CD14-positive monocyte (primary cell): ENCODE results near the gene CUBN. TPM values are rescaled to one million over a fixed set of nuclear protein-coding genes. Genes with fewer than 3 reads are reported as not detected.

Source experiments
- DNase-seq, 3 donors: peaks; one replicate each; pipeline ENCODE4 v3.0.0-alpha.2; 2011 to 2022
- H2AFZ ChIP-seq: 2 replicates; pipeline ENCODE4 v1.6.0; 2012; ENCODE audit warnings: mild to moderate bottlenecking, low read depth, low read length, inconsistent platforms; ENCODE audit not compliant: insufficient read depth, poor library complexity, severe bottlenecking
- H3K27ac ChIP-seq, 2 donors: 1 replicate in 1 of 2; 2 replicates in 1 of 2; pipeline ENCODE4 v1.5.1; 2012 to 2013; ENCODE audit warnings: low read length in 2 of 2, control low read depth in 1 of 2, inconsistent platforms in 1 of 2, low read depth in 1 of 2, mild to moderate bottlenecking in 1 of 2
- H3K27me3 ChIP-seq, 2 donors: one replicate each; pipeline versions ENCODE4 v1.6.0 to v1.6.1; 2011 to 2013; ENCODE audit warnings: low read length in 2 of 2; ENCODE audit not compliant: control insufficient read depth in 2 of 2, insufficient read depth in 2 of 2
- H3K36me3 ChIP-seq, 2 donors: replicated peaks in 1 of 2; 1 replicate in 1 of 2; 2 replicates in 1 of 2; pipeline versions ENCODE4 v1.5.1 to v1.6.1; 2012 to 2013; ENCODE audit warnings: low read length in 2 of 2, control low read depth in 1 of 2, inconsistent platforms in 1 of 2, mild to moderate bottlenecking in 1 of 2; ENCODE audit not compliant: insufficient read depth in 2 of 2, control insufficient read depth in 1 of 2
- H3K4me1 ChIP-seq, 2 donors: 1 replicate in 1 of 2; 2 replicates in 1 of 2; pipeline versions ENCODE4 v1.5.1 to v1.6.1; 2012 to 2013; ENCODE audit warnings: low read length in 2 of 2, control low read depth in 1 of 2, inconsistent platforms in 1 of 2, mild to moderate bottlenecking in 1 of 2, moderate library complexity in 1 of 2; ENCODE audit not compliant: insufficient read depth in 2 of 2, control insufficient read depth in 1 of 2
- H3K4me2 ChIP-seq: replicated peaks from 2 replicates; pipeline ENCODE3; 2012; ENCODE audit warnings: low read length, moderate library complexity, mild to moderate bottlenecking; ENCODE audit not compliant: poor library complexity, severe bottlenecking; ENCODE audit errors: extremely low read depth
- H3K4me3 ChIP-seq, 3 experiments: fragments of 200-600 bp in 1 of 3; sonication (generic) in 1 of 3; replicated peaks in 1 of 3; 1 replicate in 2 of 3; 2 replicates in 1 of 3; pipeline ENCODE4 v1.5.1; 2011 to 2013; ENCODE audit warnings: low read length in 3 of 3, mild to moderate bottlenecking in 3 of 3, control low read depth in 2 of 3, low read depth in 2 of 3, inconsistent platforms in 1 of 3, moderate library complexity in 1 of 3
- H3K79me2 ChIP-seq: 2 replicates; pipeline ENCODE4 v1.6.0; 2012; ENCODE audit warnings: mild to moderate bottlenecking, control low read depth, inconsistent platforms, low read length, moderate library complexity; ENCODE audit not compliant: insufficient read depth
- H3K9ac ChIP-seq: 2 replicates; pipeline ENCODE4 v1.6.0; 2017; ENCODE audit warnings: low read length, mild to moderate bottlenecking; ENCODE audit not compliant: insufficient read depth, poor library complexity, severe bottlenecking
- H3K9me3 ChIP-seq, 2 donors: replicated peaks in 1 of 2; 1 replicate in 1 of 2; 2 replicates in 1 of 2; pipeline versions ENCODE4 v1.5.1 to v1.6.1; 2012 to 2013; ENCODE audit warnings: low read length in 2 of 2, control low read depth in 1 of 2; ENCODE audit not compliant: control insufficient read depth in 1 of 2, insufficient read depth in 1 of 2
- H4K20me1 ChIP-seq: 2 replicates; pipeline ENCODE4 v1.6.0; 2012; ENCODE audit warnings: mild to moderate bottlenecking, low read length, control low read depth, moderate library complexity; ENCODE audit not compliant: insufficient read depth
- H3K27ac Mint-ChIP-seq, 7 donors: one replicate each; pipeline ENCODE4 v1.8.0; 2020; ENCODE audit warnings: mild to moderate bottlenecking in 7 of 7, mixed read lengths in 7 of 7, moderate library complexity in 6 of 7, inconsistent platforms in 2 of 7
- H3K27me3 Mint-ChIP-seq, 3 donors: one replicate each; pipeline ENCODE4 v1.8.0; 2021 to 2022; ENCODE audit warnings: low read depth in 3 of 3, mild to moderate bottlenecking in 3 of 3, mixed read lengths in 3 of 3, moderate library complexity in 3 of 3, inconsistent platforms in 1 of 3
- H3K36me3 Mint-ChIP-seq, 2 donors: one replicate each; pipeline ENCODE4 v1.8.0; 2020; ENCODE audit warnings: mixed read lengths in 2 of 2, inconsistent platforms in 1 of 2, mild to moderate bottlenecking in 1 of 2
- H3K4me1 Mint-ChIP-seq: one replicate; pipeline ENCODE4 v1.8.0; 2020; ENCODE audit warnings: mild to moderate bottlenecking, mixed read lengths
- H3K4me3 Mint-ChIP-seq, 2 donors: one replicate each; pipeline ENCODE4 v1.8.0; 2020; ENCODE audit warnings: mild to moderate bottlenecking in 2 of 2, mixed read lengths in 2 of 2, moderate library complexity in 1 of 2
- H3K9me3 Mint-ChIP-seq, 7 donors: one replicate each; pipeline ENCODE4 v1.8.0; 2020 to 2022; ENCODE audit warnings: mixed read lengths in 7 of 7, mild to moderate bottlenecking in 6 of 7, moderate library complexity in 6 of 7, inconsistent platforms in 2 of 7
- WGBS: methylation state at CpG from one replicate; pipeline ENCODE4 v1.1.5; 2013; ENCODE audit warnings: missing lambda C conversion rate; ENCODE audit not compliant: insufficient coverage; 5-methylcytosine and 5-hydroxymethylcytosine counted together
- intact Hi-C, 2 donors: fragments of 100-400 bp; cut with micrococcal nuclease; formaldehyde crosslinking; loops; one replicate each; pipeline versions ENCODE4 v1.15.0 to v1.15.1; 2023
- polyA plus RNA-seq, 3 donors: library from polyadenylated mRNA; depleted of rRNA in 1 of 3; unstranded in 2 of 3; stranded (reverse) in 1 of 3; fragments of 300-500 nt in 2 of 3; fragments of >200 nt in 1 of 3; fragmentation: Illumina TruSeq in 2 of 3; gene quantifications; 1 replicate in 2 of 3; 2 replicates in 1 of 3; pipeline ENCODE4 v1.2.3, GENCODE V29; 2012 to 2021
- TF ChIP-seq, protein P1 (sequence below): fragments of 200-600 bp; IDR thresholded peaks from one replicate; pipeline ENCODE4 v1.8.0; 2022; ENCODE audit warnings: antibody characterized with exemption, mild to moderate bottlenecking

CUBN gene
- polyA plus RNA-seq, 3 donors, result 0.95 TPM; not detected in 2

DNA sequence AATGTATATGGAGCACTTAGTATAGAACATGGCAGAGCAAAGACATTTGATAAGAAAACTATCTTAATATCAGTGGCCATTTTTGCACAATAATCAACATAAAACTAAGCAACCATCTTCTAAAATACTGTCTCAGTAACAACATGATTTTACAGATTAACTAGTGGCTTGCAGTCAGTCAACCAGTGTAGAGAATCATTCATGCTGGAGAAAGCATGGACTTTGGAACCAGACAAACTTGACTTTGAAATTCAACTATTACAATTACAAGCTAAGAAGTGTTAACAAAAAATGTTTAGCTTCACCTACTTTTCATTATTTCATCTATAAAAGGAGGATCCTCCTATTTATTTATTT is 27.7 kb downstream of the CUBN start:
- Histone ChIP-seq H3K27me3 (no peaks in the 10 kb centered on the region), H3K9ac (no peak overlapping the region), H3K9me3 (no peaks in the 10 kb centered on the region), H3K79me2 (no peaks in the 10 kb centered on the region), H3K27ac (no peak overlapping the region), H3K36me3 (no peaks in the 10 kb centered on the region), H3K4me2 (no peak overlapping the region), H4K20me1 (no peaks in the 10 kb centered on the region), H3K4me1 (no peaks in the 10 kb centered on the region), H2AFZ (no peak overlapping the region), H3K4me3 (no peak overlapping the region)
- no peak for DNase-seq
- H3K4me1 Mint-ChIP-seq, result peaks cover 3% of the 10 kb centered on the region
- H3K27ac Mint-ChIP-seq, result no peak overlapping the region
- TF ChIP-seq, protein P1, sequence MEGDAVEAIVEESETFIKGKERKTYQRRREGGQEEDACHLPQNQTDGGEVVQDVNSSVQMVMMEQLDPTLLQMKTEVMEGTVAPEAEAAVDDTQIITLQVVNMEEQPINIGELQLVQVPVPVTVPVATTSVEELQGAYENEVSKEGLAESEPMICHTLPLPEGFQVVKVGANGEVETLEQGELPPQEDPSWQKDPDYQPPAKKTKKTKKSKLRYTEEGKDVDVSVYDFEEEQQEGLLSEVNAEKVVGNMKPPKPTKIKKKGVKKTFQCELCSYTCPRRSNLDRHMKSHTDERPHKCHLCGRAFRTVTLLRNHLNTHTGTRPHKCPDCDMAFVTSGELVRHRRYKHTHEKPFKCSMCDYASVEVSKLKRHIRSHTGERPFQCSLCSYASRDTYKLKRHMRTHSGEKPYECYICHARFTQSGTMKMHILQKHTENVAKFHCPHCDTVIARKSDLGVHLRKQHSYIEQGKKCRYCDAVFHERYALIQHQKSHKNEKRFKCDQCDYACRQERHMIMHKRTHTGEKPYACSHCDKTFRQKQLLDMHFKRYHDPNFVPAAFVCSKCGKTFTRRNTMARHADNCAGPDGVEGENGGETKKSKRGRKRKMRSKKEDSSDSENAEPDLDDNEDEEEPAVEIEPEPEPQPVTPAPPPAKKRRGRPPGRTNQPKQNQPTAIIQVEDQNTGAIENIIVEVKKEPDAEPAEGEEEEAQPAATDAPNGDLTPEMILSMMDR, result no peak
- intact Hi-C loops, result no loop called here
- no peaks in the 10 kb centered on the region for H3K27me3 Mint-ChIP-seq
- H3K36me3 Mint-ChIP-seq, result no peaks in the 10 kb centered on the region
- peaks cover 0 to 3% (median 0%) of the 10 kb centered on the region in 7 donors for H3K9me3 Mint-ChIP-seq
- H3K4me3 Mint-ChIP-seq, result no peak overlapping the region

DNA sequence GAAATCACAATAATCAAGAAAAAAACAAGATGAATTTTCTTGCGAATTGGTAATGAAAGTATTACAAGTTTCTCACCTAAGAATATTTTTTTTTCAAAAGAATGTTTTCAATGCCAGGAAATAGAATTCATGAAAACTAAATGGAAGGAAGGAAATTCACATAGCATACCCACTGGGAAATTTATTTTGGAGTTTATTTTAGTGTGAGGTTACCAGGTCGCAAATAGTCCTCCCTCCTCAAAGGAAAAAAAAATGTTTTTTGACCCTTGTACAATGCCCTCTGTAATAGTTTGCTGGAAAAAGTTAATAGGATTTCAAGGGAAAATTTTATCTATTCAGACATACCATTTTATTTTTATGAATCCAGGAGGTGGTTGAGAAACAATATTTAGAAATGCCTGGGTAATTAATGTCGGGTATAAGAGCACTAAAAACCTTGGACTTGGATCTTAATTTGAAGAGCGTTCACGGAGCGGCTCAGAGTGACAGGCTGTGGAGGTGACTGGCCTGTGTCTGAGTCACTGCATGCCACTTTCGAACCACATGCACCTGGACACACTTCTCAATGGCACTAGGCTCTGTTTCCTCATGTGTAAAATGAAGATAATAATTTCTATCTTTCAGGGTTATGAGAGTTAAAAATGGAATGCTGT is 28.2 kb downstream of the CUBN start:
- no peaks in the 10 kb centered on the region for H3K4me1 ChIP-seq
- H3K36me3 Mint-ChIP-seq, result no peaks in the 10 kb centered on the region
- peaks cover 0 to 4% (median 0%) of the 10 kb centered on the region in 7 donors for H3K9me3 Mint-ChIP-seq
- H4K20me1 ChIP-seq, result no peaks in the 10 kb centered on the region
- H3K79me2 ChIP-seq, result no peaks in the 10 kb centered on the region
- no peak overlapping the region for H3K9ac ChIP-seq
- intact Hi-C loops, result no loop called here
- no peak overlapping the region for H2AFZ ChIP-seq
- H3K4me3 Mint-ChIP-seq, result no peak overlapping the region
- no peaks in the 10 kb centered on the region for H3K36me3 ChIP-seq
- no peak overlapping the region for H3K4me2 ChIP-seq
- no CpG with 5 or more reads among the region's 7 CpGs for WGBS
- no peaks in the 10 kb centered on the region for H3K27me3 ChIP-seq
- H3K9me3 ChIP-seq, result no peaks in the 10 kb centered on the region
- peaks cover 2% of the 10 kb centered on the region for H3K4me1 Mint-ChIP-seq
- H3K27ac Mint-ChIP-seq, result no peak overlapping the region
- no peak overlapping the region for H3K4me3 ChIP-seq
- no peak overlapping the region for H3K27ac ChIP-seq
- TF ChIP-seq, protein P1, result no peak
- DNase-seq, result no peak
- no peaks in the 10 kb centered on the region for H3K27me3 Mint-ChIP-seq
